H1 (cell line): Measurements from ENCODE around the gene DPP8. TPM values are rescaled to one million over a fixed set of nuclear protein-coding genes. Genes with fewer than 3 reads are reported as not detected.

Source experiments
- EZH2 ChIP-seq: fragments of 200-600 bp; sonication (generic); IDR thresholded peaks from 2 replicates; pipeline ENCODE4 v1.7.1; 2012; ENCODE audit warnings: low read depth, mild to moderate bottlenecking, moderate library complexity, low read length, inconsistent platforms; ENCODE audit not compliant: severe bottlenecking
- HDAC2 ChIP-seq, 2 experiments: fragments of 300-600 bp in 1 of 2; sonication (generic) in 1 of 2; IDR thresholded peaks; 2 replicates each; pipeline ENCODE4 v1.6.1; 2011 to 2012; ENCODE audit warnings: low read depth in 2 of 2, low read length in 2 of 2, mild to moderate bottlenecking in 2 of 2, moderate library complexity in 2 of 2, borderline replicate concordance in 1 of 2, inconsistent platforms in 1 of 2
- JUND ChIP-seq: IDR thresholded peaks from 2 replicates; pipeline ENCODE4 v1.6.1; 2011; ENCODE audit warnings: mild to moderate bottlenecking, improper control_type of control experiment, low read length
- KDM4A ChIP-seq: IDR thresholded peaks from one replicate; pipeline ENCODE4 v1.7.1; 2012; ENCODE audit warnings: low read depth, mild to moderate bottlenecking, moderate library complexity, low read length, inconsistent platforms; ENCODE audit not compliant: severe bottlenecking
- RAD21 ChIP-seq, 2 experiments: IDR thresholded peaks in 1 of 2; conservative IDR thresholded peaks in 1 of 2; 2 replicates each; pipeline ENCODE4 v1.6.1; 2011; ENCODE audit warnings: low read depth in 2 of 2, low read length in 2 of 2, improper control_type of control experiment in 1 of 2, inconsistent platforms in 1 of 2, mild to moderate bottlenecking in 1 of 2, moderate library complexity in 1 of 2
- TAF1 ChIP-seq: IDR thresholded peaks from 2 replicates; pipeline ENCODE4 v1.6.1; 2011; ENCODE audit warnings: mild to moderate bottlenecking, low read depth, low read length
- TAF7 ChIP-seq: optimal IDR thresholded peaks from 2 replicates; pipeline ENCODE3; 2011; ENCODE audit warnings: low read depth, mild to moderate bottlenecking, inconsistent platforms, low read length, moderate library complexity, borderline replicate concordance
- ZNF274 ChIP-seq: IDR thresholded peaks from 2 replicates; pipeline ENCODE4 v1.7.0; 2012; ENCODE audit warnings: low read length, borderline replicate concordance; ENCODE audit errors: extremely low read depth
- polyA plus RNA-seq, 7 experiments: library from polyadenylated mRNA; depleted of rRNA in 3 of 7; stranded (reverse) in 5 of 7; unstranded in 2 of 7; fragments of >200 nt in 5 of 7; fragments of 200-250 nt in 2 of 7; gene quantifications; 1 replicate in 5 of 7; 2 replicates in 1 of 7; 4 replicates in 1 of 7; pipeline versions ENCODE4 v1.2.1 to v1.2.3, GENCODE V29; 2011 to 2013; ENCODE audit warnings: missing spikeins in 2 of 7, mixed read lengths in 2 of 7
- total RNA-seq: library from RNA; stranded (reverse); fragmentation: NEBNext Ultra II Directional; extraction: Animal tissue kit (Norgen Biotek cat#: 25700); gene quantifications from 2 replicates; pipeline ENCODE4 v1.2.1, GENCODE V29; 2021
- TF ChIP-seq, protein P1 (sequence below): IDR thresholded peaks from 2 replicates; pipeline ENCODE4 v1.6.1; 2012; ENCODE audit warnings: inconsistent platforms
- TF ChIP-seq, protein P2 (sequence below): IDR thresholded peaks from 2 replicates; pipeline ENCODE4 v1.6.1; 2012; ENCODE audit warnings: inconsistent platforms

Gene DPP8
- total and polyA plus RNA-seq, 2 of the 8 experiments (the other 6 are each of a cell fraction or from before 2014, with no cell fraction given), result 9.9 to 26.0 TPM

DNA sequence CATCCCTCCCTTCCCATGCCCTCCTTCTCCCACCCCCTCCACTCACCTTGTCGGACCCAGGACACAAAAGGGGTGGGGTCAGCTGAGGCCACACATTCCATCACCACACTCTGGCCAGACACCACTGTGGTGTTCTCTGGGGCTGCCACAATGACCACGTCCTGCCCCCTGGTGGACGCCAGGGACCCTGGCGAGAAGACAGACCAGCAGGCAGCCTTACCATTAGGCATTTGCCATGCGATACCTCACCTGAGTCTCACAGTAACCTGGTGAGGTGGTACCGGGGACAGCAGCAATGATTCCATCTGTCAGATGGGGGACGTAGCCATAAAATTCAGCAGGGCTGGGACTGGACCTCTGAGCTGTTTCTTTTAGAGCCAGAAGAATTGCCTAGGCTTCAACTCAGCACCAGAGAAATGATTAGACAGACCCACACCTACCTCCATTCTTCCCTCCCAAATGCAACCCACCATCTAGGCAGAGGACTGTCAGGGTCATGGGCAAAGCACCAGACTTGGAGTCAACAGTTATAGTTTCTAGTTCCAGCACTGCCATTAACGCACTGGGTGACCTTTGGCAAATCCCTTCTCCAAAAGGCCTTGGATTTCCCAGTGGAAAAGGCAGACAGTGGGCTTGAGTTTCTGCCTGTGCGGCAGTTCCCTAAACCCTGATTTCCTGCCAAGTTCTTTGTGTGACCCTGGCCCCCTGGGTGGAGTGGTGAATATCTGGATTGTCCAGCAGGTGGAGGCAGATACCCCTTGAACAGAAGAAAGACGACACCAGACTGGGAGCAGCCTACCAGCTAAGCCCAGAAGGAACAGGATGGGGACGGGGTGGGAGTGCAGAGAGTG lies 116.5 kb downstream of the DPP8 start (continued):
- TF ChIP-seq KDM4A (no peak), RAD21 (IDR thresholded peaks at IDR 0.05 in 1 of 2, conservative IDR thresholded peaks at IDR 0.05 in 1 of 2; ENCODE audit: low read depth in 2 of 2, low read length in 2 of 2) (peak; percentile 94 to 99), TAF1 (no peak), HDAC2 (IDR thresholded peaks at IDR 0.05; ENCODE audit: borderline replicate concordance in 1 of 2, low read depth in 2 of 2, low read length in 2 of 2) (0 out of 4 replicates have a peak, but pooled peaks of 1 of the 2 experiments have one; percentile 49), TAF7 (peak; percentile 27), JUND (no peak), ZNF274 (no peak), EZH2 (peak; percentile 40)
- TF ChIP-seq, protein P1, sequence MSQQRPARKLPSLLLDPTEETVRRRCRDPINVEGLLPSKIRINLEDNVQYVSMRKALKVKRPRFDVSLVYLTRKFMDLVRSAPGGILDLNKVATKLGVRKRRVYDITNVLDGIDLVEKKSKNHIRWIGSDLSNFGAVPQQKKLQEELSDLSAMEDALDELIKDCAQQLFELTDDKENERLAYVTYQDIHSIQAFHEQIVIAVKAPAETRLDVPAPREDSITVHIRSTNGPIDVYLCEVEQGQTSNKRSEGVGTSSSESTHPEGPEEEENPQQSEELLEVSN, result peak; percentile 12; the same call in 1 of the 2 replicates
- TF ChIP-seq, protein P2, sequence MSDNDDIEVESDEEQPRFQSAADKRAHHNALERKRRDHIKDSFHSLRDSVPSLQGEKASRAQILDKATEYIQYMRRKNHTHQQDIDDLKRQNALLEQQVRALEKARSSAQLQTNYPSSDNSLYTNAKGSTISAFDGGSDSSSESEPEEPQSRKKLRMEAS, result peak; percentile 82
